Measurements from ENCODE around the gene IVNS1ABP. TPM values are rescaled to one million over a fixed set of nuclear protein-coding genes. Genes with fewer than 3 reads are reported as not detected.
A peak's percentile ranks its signal among the peaks of the same experiment; 100 is the strongest.

Gene IVNS1ABP
- total and polyA plus RNA-seq, 9 of the 15 experiments (the other 6 are each of a cell fraction or from before 2014, with no cell fraction given): 30.6 to 126 (median 77.7) TPM

DNA sequence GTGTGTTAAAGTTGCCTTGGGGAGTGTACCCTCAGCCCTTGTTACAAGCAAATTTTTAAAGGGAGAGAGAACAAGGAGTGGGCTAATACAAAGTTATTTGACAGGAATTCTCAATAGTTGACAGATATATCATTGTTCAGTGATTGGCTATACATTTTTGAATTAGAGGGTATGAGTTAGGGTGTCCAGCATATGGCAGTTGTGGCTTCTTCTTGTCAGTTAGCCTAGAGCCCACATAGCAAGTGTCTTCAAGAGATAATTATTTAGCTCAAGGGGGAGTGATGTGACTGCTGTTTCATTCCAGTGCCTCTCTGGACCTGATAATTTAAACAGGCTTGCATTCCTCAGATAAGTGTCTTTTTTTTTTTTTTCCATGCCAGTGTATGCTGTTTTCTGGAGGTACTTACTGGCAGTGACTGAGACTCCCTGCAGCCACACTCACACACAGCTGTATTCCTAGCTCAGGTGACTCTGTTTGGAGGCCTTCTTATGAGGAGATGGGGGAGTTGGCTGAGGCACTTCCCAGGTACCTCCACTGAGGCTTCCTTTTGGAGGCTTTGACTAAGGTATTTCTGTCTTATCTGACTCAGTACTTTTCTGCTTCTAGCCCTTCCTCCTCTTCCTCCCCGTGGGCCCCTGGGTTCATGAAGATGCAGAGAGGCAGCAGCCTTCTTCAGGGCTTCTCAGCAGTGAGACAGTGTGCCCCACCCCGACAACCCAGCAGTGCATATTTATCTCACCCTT lies 32.3 kb downstream of the IVNS1ABP start (continued):
- TF ChIP-seq, protein P1, sequence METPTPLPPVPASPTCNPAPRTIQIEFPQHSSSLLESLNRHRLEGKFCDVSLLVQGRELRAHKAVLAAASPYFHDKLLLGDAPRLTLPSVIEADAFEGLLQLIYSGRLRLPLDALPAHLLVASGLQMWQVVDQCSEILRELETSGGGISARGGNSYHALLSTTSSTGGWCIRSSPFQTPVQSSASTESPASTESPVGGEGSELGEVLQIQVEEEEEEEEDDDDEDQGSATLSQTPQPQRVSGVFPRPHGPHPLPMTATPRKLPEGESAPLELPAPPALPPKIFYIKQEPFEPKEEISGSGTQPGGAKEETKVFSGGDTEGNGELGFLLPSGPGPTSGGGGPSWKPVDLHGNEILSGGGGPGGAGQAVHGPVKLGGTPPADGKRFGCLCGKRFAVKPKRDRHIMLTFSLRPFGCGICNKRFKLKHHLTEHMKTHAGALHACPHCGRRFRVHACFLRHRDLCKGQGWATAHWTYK (CRISPR knock-in tag; IDR thresholded peaks at IDR 0.05): no peak
- TF ChIP-seq CREB5 (CRISPR knock-in tag; IDR thresholded peaks at IDR 0.05): no peak
- TF ChIP-seq HINFP (tag; conservative IDR thresholded peaks at IDR 0.05; ENCODE audit: low read depth): no peak
- TF ChIP-seq RUNX1 (IDR thresholded peaks at IDR 0.05; ENCODE audit: low read depth): peak; percentile 82
- TF ChIP-seq GATA2 (CRISPR knock-in tag; IDR thresholded peaks at IDR 0.05): peak; percentile 94
- 0 out of 2 replicates have a peak, but pooled peaks have one; percentile 14 for TF ChIP-seq ZNF23 (CRISPR knock-in tag; IDR thresholded peaks at IDR 0.05)
- peak; percentile 51; the same call in 1 of the 2 replicates for TF ChIP-seq PYGO2 (tag; IDR thresholded peaks at IDR 0.05)
- no peak for TF ChIP-seq CEBPG (CRISPR knock-in tag; IDR thresholded peaks at IDR 0.05)
- TF ChIP-seq CEBPG (tag; conservative IDR thresholded peaks at IDR 0.05 in 1 of 2, IDR thresholded peaks at IDR 0.05 in 1 of 2): no peak
- TF ChIP-seq TRIM28 (IDR thresholded peaks at IDR 0.05): peak; percentile 85
- TF ChIP-seq ZNF592 (IDR thresholded peaks at IDR 0.05): peak; percentile 87
- no peak for TF ChIP-seq HEY1 (CRISPR knock-in tag; IDR thresholded peaks at IDR 0.05; ENCODE audit: borderline replicate concordance)
- TF ChIP-seq ZNF639 (CRISPR knock-in tag; conservative IDR thresholded peaks at IDR 0.05 in 1 of 2, IDR thresholded peaks at IDR 0.05 in 1 of 2): peak in 1 of 2 experiments; percentile 86; a peak in 2 of 4 replicates
- peak; percentile 66; the same call in 1 of the 2 replicates for TF ChIP-seq CREB3L1 (IDR thresholded peaks at IDR 0.05; ENCODE audit: borderline replicate concordance, low read depth)
